Activated CD8-positive, alpha-beta T cell treated with anti-CD3 and anti-CD28 coated beads for 36 hours (primary cell): Measurements from ENCODE around the gene ASTN2. TPM values are rescaled to one million over a fixed set of nuclear protein-coding genes. Genes with fewer than 3 reads are reported as not detected.

Experiments used
- ATAC-seq: fragments of 200-7000 bp; cut with Tn5 transposase; one replicate; pipeline ENCODE4 v1.10.0; 2021; ENCODE audit warnings: mild to moderate bottlenecking, moderate library complexity
- CTCF ChIA-PET: fragments of 350-600 bp; sonication (Branson Sonifier 250); formaldehyde crosslinking; loops from one replicate; lab custom pipeline; 2021; ENCODE audit warnings: antibody characterized with exemption; lab: Charles Lee
- POLR2A ChIA-PET: fragments of 350-600 bp; sonication (Branson Sonifier 250); formaldehyde crosslinking; loops from one replicate; lab custom pipeline; 2021; ENCODE audit warnings: antibody characterized with exemption; lab: Charles Lee
- DNase-seq: peaks from one replicate; pipeline ENCODE4 v3.0.0-alpha.2; 2020
- H3K27ac Mint-ChIP-seq: one replicate; pipeline ENCODE4 v1.8.0; 2021; ENCODE audit warnings: mild to moderate bottlenecking, mixed read lengths
- H3K27me3 Mint-ChIP-seq: one replicate; pipeline ENCODE4 v1.8.0; 2021; ENCODE audit warnings: mixed read lengths
- H3K36me3 Mint-ChIP-seq: one replicate; pipeline ENCODE4 v1.8.0; 2021; ENCODE audit warnings: low read depth, mixed read lengths
- H3K4me1 Mint-ChIP-seq: one replicate; pipeline ENCODE4 v1.8.0; 2021; ENCODE audit warnings: low read depth, mixed read lengths
- H3K4me3 Mint-ChIP-seq: one replicate; pipeline ENCODE4 v1.8.0; 2021; ENCODE audit warnings: mild to moderate bottlenecking, moderate library complexity, mixed read lengths
- H3K9me3 Mint-ChIP-seq: one replicate; pipeline ENCODE4 v1.8.0; 2021; ENCODE audit warnings: mixed read lengths
- intact Hi-C: fragments of 100-400 bp; cut with micrococcal nuclease; formaldehyde crosslinking; loops from one replicate; pipeline ENCODE4 v1.10.0; 2022
- total RNA-seq, 2 experiments: library from RNA; stranded (reverse); gene quantifications; one replicate each; pipeline ENCODE4 v1.2.3, GENCODE V29; 2021
- TF ChIP-seq, protein P1 (sequence below): fragments of 200-600 bp; IDR thresholded peaks from one replicate; pipeline ENCODE4 v1.8.0; 2022; ENCODE audit warnings: antibody characterized with exemption, mild to moderate bottlenecking

Gene ASTN2
- total RNA-seq, 2 experiments from 2014 or later = 5.2 to 5.7 TPM

DNA sequence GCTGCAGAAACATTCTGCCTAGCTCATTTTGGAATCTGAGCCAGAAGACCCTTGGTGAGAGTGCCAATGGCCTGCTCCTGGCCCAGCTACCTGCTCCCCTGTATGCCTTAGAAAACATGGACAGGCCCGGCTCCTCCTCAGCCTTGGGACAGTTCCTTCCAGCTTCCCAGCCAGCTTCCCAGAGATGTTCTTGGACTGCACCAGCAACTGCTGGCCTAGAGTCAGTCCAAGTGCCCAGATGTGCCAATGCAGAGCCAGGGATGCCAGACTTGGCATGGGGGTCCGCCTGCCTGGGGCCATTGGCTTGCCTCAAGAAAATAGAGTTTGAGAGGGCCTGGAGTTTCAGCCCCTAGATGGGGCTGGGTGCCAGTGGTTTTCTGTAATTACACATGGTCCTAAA is 870.0 kb downstream of the ASTN2 start:
- POLR2A ChIA-PET = no interaction called here
- TF ChIP-seq, protein P1, sequence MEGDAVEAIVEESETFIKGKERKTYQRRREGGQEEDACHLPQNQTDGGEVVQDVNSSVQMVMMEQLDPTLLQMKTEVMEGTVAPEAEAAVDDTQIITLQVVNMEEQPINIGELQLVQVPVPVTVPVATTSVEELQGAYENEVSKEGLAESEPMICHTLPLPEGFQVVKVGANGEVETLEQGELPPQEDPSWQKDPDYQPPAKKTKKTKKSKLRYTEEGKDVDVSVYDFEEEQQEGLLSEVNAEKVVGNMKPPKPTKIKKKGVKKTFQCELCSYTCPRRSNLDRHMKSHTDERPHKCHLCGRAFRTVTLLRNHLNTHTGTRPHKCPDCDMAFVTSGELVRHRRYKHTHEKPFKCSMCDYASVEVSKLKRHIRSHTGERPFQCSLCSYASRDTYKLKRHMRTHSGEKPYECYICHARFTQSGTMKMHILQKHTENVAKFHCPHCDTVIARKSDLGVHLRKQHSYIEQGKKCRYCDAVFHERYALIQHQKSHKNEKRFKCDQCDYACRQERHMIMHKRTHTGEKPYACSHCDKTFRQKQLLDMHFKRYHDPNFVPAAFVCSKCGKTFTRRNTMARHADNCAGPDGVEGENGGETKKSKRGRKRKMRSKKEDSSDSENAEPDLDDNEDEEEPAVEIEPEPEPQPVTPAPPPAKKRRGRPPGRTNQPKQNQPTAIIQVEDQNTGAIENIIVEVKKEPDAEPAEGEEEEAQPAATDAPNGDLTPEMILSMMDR = no peak
- Mint-ChIP-seq H3K36me3 (peaks cover 8% of the 10 kb centered on the region), H3K27ac (no peak overlapping the region), H3K4me3 (no peak overlapping the region), H3K9me3 (no peaks in the 10 kb centered on the region), H3K27me3 (no peaks in the 10 kb centered on the region), H3K4me1 (peaks cover 4% of the 10 kb centered on the region)
- CTCF ChIA-PET = no interaction called here
- intact Hi-C loops = no loop called here
- ATAC-seq (no peak), DNase-seq (no peak)

DNA sequence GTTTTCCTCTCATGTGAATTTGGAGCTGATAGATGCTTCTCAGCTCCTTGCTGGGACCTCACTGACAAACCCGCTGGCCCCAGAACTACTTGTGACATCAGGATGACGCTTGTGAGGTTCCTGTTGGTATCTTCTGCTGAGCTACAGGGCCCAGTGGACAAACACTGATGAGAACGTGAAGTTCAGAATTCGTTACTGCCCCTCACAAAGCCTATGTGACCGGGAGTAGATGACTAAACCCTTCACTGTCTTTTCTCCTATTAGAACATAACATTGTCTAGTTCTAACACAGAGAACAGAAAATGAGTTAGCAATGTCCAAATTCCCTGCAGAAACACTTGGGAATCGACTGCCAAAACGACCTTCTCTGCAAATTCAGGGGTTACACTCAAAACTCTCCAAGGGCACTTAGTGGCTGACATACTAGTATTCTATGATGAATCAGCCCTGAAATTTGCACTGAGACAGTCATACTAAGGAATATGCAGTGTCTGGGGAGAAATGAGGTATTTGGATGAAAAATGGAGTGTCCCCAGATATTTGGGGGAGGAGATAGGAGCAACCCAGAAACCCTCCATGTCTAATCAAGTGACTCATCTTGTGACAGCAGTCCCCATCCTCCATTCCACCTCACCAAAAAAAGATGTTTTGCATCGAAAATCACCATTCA is 871.0 kb downstream of the ASTN2 start:
- intact Hi-C loops = no loop called here
- Mint-ChIP-seq H3K27me3 (no peaks in the 10 kb centered on the region), H3K4me3 (no peak overlapping the region), H3K36me3 (peaks cover 8% of the 10 kb centered on the region), H3K9me3 (no peaks in the 10 kb centered on the region), H3K27ac (no peak overlapping the region), H3K4me1 (peaks cover 1% of the 10 kb centered on the region)
- TF ChIP-seq, protein P1 = no peak
- no peak for ATAC-seq
- POLR2A ChIA-PET = no interaction called here
- no peak for DNase-seq
- CTCF ChIA-PET = no interaction called here

DNA sequence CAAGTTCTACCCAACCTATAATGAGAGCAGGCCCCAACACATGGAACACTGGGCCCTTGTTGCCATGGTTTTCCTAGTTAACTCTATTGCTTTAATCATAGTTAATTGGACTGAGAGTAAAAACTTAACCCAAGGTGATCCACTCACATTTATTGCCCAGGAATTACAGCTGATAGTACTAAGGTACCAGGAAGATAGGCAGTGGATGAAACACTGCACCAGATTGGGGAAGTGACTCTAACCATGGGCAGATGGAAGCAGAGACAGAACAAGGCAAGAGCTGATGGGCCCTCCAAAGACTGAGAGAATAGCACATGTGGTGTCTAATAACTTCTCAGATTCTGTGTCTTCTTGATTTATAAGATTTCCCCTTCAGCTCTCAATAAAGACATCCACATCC is 873.5 kb downstream of the ASTN2 start:
- DNase-seq (no peak), ATAC-seq (no peak)
- H3K4me1 Mint-ChIP-seq = no peaks in the 10 kb centered on the region
- no peak overlapping the region for H3K27ac Mint-ChIP-seq
- peaks cover 12% of the 10 kb centered on the region for H3K36me3 Mint-ChIP-seq
- POLR2A ChIA-PET = no interaction called here
- H3K9me3 Mint-ChIP-seq = peaks cover 12% of the 10 kb centered on the region
- H3K27me3 Mint-ChIP-seq = no peaks in the 10 kb centered on the region
- intact Hi-C loops = no loop called here
- TF ChIP-seq, protein P1 = no peak
- CTCF ChIA-PET = no interaction called here
- H3K4me3 Mint-ChIP-seq = no peak overlapping the region

DNA sequence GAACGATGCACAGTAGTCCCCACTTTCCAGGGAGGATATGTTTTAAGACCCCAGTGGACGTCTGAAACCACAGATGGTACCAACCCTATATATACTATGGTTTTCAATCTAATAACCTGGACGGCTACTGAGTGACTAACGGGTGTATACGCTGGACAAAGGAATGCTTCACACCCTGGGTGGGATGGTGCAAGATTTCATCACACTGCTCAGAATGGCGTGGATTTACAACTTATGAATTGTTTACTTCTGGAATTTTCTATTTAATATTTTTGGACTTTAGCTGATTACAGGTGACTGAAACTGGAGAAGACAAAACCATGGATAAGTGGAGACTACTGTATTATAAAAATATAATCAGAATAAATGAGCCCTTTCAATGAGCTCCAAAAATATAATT is 875.3 kb downstream of the ASTN2 start:
- Mint-ChIP-seq H3K4me3 (no peak overlapping the region), H3K9me3 (peaks cover 19% of the 10 kb centered on the region), H3K27me3 (no peaks in the 10 kb centered on the region), H3K27ac (no peak overlapping the region), H3K36me3 (peaks cover 12% of the 10 kb centered on the region), H3K4me1 (no peaks in the 10 kb centered on the region)
- intact Hi-C loops = no loop called here
- DNase-seq (no peak), ATAC-seq (no peak)
- TF ChIP-seq, protein P1 = no peak
- POLR2A ChIA-PET = no interaction called here
- CTCF ChIA-PET = no interaction called here

DNA sequence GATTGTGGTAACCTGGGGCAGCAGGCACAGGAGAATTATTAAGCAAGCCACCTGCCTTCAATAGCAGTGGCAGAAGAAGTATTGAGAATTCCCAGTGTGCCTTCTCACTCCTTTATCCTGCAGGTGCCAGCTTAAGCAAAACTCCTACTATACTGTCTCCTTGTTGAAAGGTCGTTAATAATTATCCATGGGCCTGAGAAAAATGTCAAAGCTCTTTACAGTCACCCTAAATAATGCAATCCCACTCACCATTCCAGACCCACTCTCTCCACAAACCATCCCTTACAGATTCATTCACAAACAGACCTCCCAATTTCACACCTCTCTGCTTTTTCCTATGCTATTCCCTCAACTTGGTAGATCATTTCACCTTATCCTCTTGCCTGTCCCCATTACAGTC is 889.2 kb downstream of the ASTN2 start:
- Mint-ChIP-seq H3K9me3 (peaks cover 32% of the 10 kb centered on the region), H3K4me3 (no peak overlapping the region), H3K36me3 (peaks cover 16% of the 10 kb centered on the region), H3K4me1 (no peaks in the 10 kb centered on the region), H3K27me3 (no peaks in the 10 kb centered on the region), H3K27ac (no peak overlapping the region)
- TF ChIP-seq, protein P1 = no peak
- ChIA-PET POLR2A (no interaction called here), CTCF (no interaction called here)
- ATAC-seq = no peak
- no peak for DNase-seq
- intact Hi-C loops = no loop called here
